Adrenal gland (tissue), 12 donors: ENCODE measurements around the gene MRPL32. TPM values are rescaled to one million over a fixed set of nuclear protein-coding genes. Genes with fewer than 3 reads are reported as not detected.

Experiments
- DNase-seq, 7 donors: peaks; one replicate each; pipeline ENCODE4 v3.0.0-alpha.2; 2019 to 2020
- H3K27ac ChIP-seq, 5 donors: fragments of 200-600 bp; sonication (generic) in 4 of 5; 1 replicate in 3 of 5; 2 replicates in 2 of 5; pipeline versions ENCODE4 v1.5.1 to v1.8.0; 2016 to 2020; ENCODE audit warnings: mild to moderate bottlenecking in 1 of 5
- H3K27me3 ChIP-seq: fragments of 200-600 bp; 2 replicates; pipeline ENCODE4 v1.8.0; 2021
- H3K36me3 ChIP-seq, 2 donors: fragments of 200-600 bp; replicated peaks in 1 of 2; 1 replicate in 1 of 2; 2 replicates in 1 of 2; pipeline versions ENCODE4 v1.5.1 to v1.8.0; 2018 to 2022
- H3K4me1 ChIP-seq, 2 donors: fragments of 200-600 bp; replicated peaks in 1 of 2; 1 replicate in 1 of 2; 2 replicates in 1 of 2; pipeline versions ENCODE4 v1.5.1 to v1.8.0; 2018 to 2021
- H3K4me3 ChIP-seq, 4 donors: fragments of 200-600 bp; sonication (generic) in 3 of 4; one replicate each; pipeline ENCODE4 v1.5.1; 2016 to 2018
- H3K9me3 ChIP-seq, 3 donors: fragments of 200-600 bp; sonication (generic) in 1 of 3; replicated peaks in 1 of 3; 1 replicate in 2 of 3; 2 replicates in 1 of 3; pipeline versions ENCODE4 v1.5.1 to v1.8.0; 2016 to 2021
- POLR2A ChIP-seq, 2 donors: fragments of 450-650 bp; IDR thresholded peaks; one replicate each; pipeline ENCODE4 v1.6.1; 2017; ENCODE audit warnings: antibody characterized with exemption in 2 of 2, mild to moderate bottlenecking in 2 of 2, moderate library complexity in 1 of 2
- WGBS, 4 donors: extraction: QIAGEN DNeasy Blood & Tissue Kit in 2 of 4; methylation state at CpG; one replicate each; pipeline versions ENCODE4 v1.1.5 to v1.1.7; 2013 to 2017; 5-methylcytosine and 5-hydroxymethylcytosine counted together
- intact Hi-C, 2 donors: fragments of 100-400 bp; cut with DNase I; formaldehyde crosslinking; loops; one replicate each; pipeline versions ENCODE4 v1.14.1 to v1.15.0; 2022 to 2023
- polyA plus RNA-seq, 3 donors: library from polyadenylated mRNA; stranded (reverse); fragments of 200-250 nt in 2 of 3; fragments of 350-450 nt in 1 of 3; fragmentation: Illumina TruSeq in 1 of 3; extraction: RNeasy Lipid Tissue Mini Kit (QIAGEN cat#74804) in 1 of 3; gene quantifications; one replicate each; pipeline ENCODE4 v1.2.3, GENCODE V29; 2013 to 2014
- total RNA-seq, 9 donors: library from RNA; depleted of rRNA in 4 of 9; stranded (reverse); fragments of >200 nt in 4 of 9; fragments of 120-200 nt in 1 of 9; fragmentation: NEBNext Ultra II Directional in 1 of 9; extraction: Animal tissue kit (Norgen Biotek cat#: 25700) in 1 of 9; gene quantifications; one replicate each; pipeline versions ENCODE4 v1.1.0 to v1.2.4, GENCODE V29; 2013 to 2023
- TF ChIP-seq, protein P1 (sequence below), 6 experiments: fragments of 450-650 bp in 4 of 6; fragments of 200-600 bp in 2 of 6; sonication (generic) in 1 of 6; IDR thresholded peaks; 1 replicate in 5 of 6; 2 replicates in 1 of 6; pipeline versions ENCODE4 v1.5.1 to v1.8.0; 2016 to 2021; ENCODE audit warnings: antibody characterized with exemption in 6 of 6, mild to moderate bottlenecking in 2 of 6, moderate library complexity in 1 of 6
- donor health status: healthy with polysubstance abuse.
- donor health status: Bipolar disorder and iron deficiency.
- donor health status: DM: yes; HTN: yes; CAD: no.
- donor health status: DM: no; HTN: no; CAD: no.
- donor health status: DM: no; HTN: no; CAD: no.
- donor health status: DM: yes; HTN: yes; CAD: no.

MRPL32 gene
- total and polyA plus RNA-seq, 12 donors: 56.9 to 174 (median 73.4) TPM

DNA sequence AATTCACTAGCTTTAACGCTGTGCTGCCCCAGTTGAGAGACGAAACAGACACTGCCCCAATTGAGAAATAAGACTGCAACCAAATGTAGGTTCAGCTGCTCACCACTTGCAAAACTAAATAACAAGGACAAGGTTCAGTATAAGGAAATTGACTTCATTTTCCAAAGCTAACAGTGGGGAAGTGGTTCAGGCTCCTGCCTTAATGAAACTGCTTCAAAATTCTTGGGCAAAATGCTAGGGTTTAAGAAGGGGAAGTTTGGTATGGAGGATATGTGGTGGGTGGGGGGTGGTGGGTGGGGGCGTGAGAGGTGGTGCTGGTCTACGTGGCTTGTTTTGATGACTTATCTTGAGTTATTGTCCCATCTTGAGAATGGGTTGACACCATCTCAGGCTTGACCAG is 21.8 kb downstream of the MRPL32 start:
- WGBS, 4 donors: 75 to 88% (median 84%) methylated on average over 4 of the region's 4 CpGs
- Histone ChIP-seq H3K9me3 (peaks cover 0 to 5% (median 0%) of the 10 kb centered on the region in 3 donors), H3K4me1 (no peaks in the 10 kb centered on the region), H3K36me3 (no peaks in the 10 kb centered on the region), H3K27me3 (no peaks in the 10 kb centered on the region), H3K27ac (no peak overlapping the region), H3K4me3 (no peak overlapping the region)
- DNase-seq: no peak
- TF ChIP-seq POLR2A (IDR thresholded peaks at IDR 0.05): no peak
- TF ChIP-seq, protein P1, sequence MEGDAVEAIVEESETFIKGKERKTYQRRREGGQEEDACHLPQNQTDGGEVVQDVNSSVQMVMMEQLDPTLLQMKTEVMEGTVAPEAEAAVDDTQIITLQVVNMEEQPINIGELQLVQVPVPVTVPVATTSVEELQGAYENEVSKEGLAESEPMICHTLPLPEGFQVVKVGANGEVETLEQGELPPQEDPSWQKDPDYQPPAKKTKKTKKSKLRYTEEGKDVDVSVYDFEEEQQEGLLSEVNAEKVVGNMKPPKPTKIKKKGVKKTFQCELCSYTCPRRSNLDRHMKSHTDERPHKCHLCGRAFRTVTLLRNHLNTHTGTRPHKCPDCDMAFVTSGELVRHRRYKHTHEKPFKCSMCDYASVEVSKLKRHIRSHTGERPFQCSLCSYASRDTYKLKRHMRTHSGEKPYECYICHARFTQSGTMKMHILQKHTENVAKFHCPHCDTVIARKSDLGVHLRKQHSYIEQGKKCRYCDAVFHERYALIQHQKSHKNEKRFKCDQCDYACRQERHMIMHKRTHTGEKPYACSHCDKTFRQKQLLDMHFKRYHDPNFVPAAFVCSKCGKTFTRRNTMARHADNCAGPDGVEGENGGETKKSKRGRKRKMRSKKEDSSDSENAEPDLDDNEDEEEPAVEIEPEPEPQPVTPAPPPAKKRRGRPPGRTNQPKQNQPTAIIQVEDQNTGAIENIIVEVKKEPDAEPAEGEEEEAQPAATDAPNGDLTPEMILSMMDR (IDR thresholded peaks at IDR 0.05): no peak
- intact Hi-C loops: no loop called here

DNA sequence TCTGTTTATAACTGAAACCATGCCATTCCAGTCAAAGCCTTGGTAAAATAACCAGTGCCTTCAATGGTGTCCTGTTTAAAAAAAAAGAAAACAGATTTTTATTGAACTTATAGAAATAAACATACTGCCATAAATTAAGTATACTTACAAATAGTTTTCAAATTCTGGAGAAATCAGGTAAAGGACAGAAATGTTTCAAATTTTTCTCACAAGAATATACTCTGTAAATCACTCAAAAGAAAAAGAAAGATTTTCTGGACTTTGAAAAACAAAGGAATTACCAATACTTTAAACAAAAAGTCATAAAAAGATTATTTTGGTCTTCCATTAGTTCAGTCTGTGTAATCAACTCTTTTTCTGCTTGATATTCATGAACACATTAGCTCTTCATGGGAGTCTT is 23.9 kb downstream of the MRPL32 start:
- intact Hi-C loops: no loop called here
- no peak overlapping the region for H3K27ac ChIP-seq
- TF ChIP-seq POLR2A (IDR thresholded peaks at IDR 0.05): no peak
- TF ChIP-seq, protein P1 (IDR thresholded peaks at IDR 0.05): no peak

DNA sequence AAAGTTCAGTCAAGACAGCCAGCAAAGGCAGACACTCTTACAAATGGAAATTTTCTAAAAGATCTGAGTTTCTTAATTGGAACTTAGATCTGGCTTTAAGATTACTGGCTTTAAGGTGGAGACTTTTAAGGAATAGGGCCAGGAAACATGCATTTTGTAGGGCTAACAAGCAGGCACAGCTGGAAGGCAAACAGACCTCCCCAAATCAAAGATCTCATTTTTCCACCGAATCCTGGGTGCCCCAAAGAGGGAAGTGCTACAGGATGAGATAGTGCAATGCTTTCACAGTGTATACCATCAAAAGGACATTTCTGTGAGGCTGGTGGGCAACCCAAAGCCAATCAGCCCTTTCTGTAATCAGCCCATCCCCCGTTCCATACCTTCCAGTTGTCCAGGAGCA is 27.4 kb downstream of the MRPL32 start:
- Histone ChIP-seq H3K4me1 (no peaks in the 10 kb centered on the region), H3K36me3 (no peaks in the 10 kb centered on the region), H3K4me3 (no peak overlapping the region), H3K9me3 (peaks cover 0 to 5% (median 0%) of the 10 kb centered on the region in 3 donors), H3K27ac (no peak overlapping the region), H3K27me3 (no peaks in the 10 kb centered on the region)
- intact Hi-C loops: no loop called here
- WGBS, 4 donors: 81 to 89% (median 87%) methylated on average over 2 of the region's 2 CpGs
- TF ChIP-seq, protein P1 (IDR thresholded peaks at IDR 0.05): no peak
- TF ChIP-seq POLR2A (IDR thresholded peaks at IDR 0.05): no peak
- no peak for DNase-seq

More for the DNA sequence above, 23.9 kb downstream of the MRPL32 start:
- Histone ChIP-seq H3K4me3 (no peak overlapping the region), H3K27me3 (no peaks in the 10 kb centered on the region), H3K9me3 (peaks cover 0 to 5% (median 0%) of the 10 kb centered on the region in 3 donors), H3K4me1 (no peaks in the 10 kb centered on the region), H3K36me3 (no peaks in the 10 kb centered on the region)
- no peak for DNase-seq

DNA sequence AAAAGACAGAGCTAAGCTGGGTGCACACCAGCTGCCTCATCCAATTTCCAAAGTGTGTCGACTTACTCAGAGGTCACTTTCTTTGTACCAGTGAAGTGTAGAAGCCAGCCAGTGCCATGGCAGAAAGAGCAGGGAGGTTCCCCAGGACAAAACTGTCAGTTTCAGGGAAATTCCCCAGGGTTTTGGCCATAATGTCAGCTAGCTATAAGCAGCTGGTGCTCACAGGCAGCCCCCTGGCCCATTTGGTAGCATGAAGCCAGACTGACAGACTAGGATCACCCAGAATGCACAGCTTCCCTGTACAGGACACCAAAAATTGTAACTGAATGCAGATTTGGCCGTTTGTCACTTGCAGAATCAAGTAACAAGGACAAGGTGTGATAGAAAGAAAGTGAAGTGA is 28.6 kb downstream of the MRPL32 start:
- DNase-seq: no peak
- Histone ChIP-seq H3K27me3 (no peaks in the 10 kb centered on the region), H3K4me3 (no peak overlapping the region), H3K36me3 (no peaks in the 10 kb centered on the region), H3K4me1 (peaks cover 0 to 8% of the 10 kb centered on the region in 2 donors), H3K9me3 (peaks cover 0 to 5% (median 0%) of the 10 kb centered on the region in 3 donors), H3K27ac (no peak overlapping the region)
- 63 to 73% (median 68%) methylated on average over 2 of the region's 2 CpGs for WGBS, 4 donors
- TF ChIP-seq POLR2A (IDR thresholded peaks at IDR 0.05): no peak
- TF ChIP-seq, protein P1 (IDR thresholded peaks at IDR 0.05): no peak
- intact Hi-C loops: no loop called here
